Stimulated activated CD4-positive, alpha-beta T cell treated with anti-CD3 and anti-CD28 coated beads, TNF-alpha, amount 100 ng/mL, for 48 hours (primary cell): ENCODE data around the gene THEM5.
"Not testable (repeated sequence)": the region's sequence is repeated elsewhere in the genome, so short reads cannot be mapped to it uniquely, and the experiment has no call there.

Experiments used
- DNase-seq, 3 donors: peaks; one replicate each; pipeline ENCODE4 v3.0.0-alpha.2; 2020; ENCODE audit warnings: low read depth in 3 of 3

THEM5 gene

GRCh38 chr1:151867765-151868411 is 14.4 kb upstream of the THEM5 start:
- DNase-seq = no peak

- DNase-seq = no peak
Observed at GRCh38 chr1:151867321-151867720, 13.8 kb upstream of the THEM5 start.

GRCh38 chr1:151864411-151864810 is 10.9 kb upstream of the THEM5 start:
- no peak for DNase-seq

- DNase-seq = no peak
Observed at GRCh38 chr1:151862604-151863003, 9.1 kb upstream of the THEM5 start.

- DNase-seq = no peak
Observed at GRCh38 chr1:151860504-151861187, 7.1 kb upstream of the THEM5 start.

GRCh38 chr1:151859891-151860293 is 6.4 kb upstream of the THEM5 start:
- no peak for DNase-seq

- DNase-seq = no peak
Observed at GRCh38 chr1:151858886-151859665, 5.6 kb upstream of the THEM5 start.

GRCh38 chr1:151858030-151858746 is 4.7 kb upstream of the THEM5 start:
- no peak for DNase-seq

GRCh38 chr1:151855933-151856332 is 2.4 kb upstream of the THEM5 start:
- no peak for DNase-seq

GRCh38 chr1:151855516-151855915 is 2.0 kb upstream of the THEM5 start:
- not testable (repeated sequence) for DNase-seq

GRCh38 chr1:151854658-151855057 is 1.1 kb upstream of the THEM5 start:
- DNase-seq = no peak

- no peak for DNase-seq
Observed at GRCh38 chr1:151852733-151853132, 779 bp downstream of the THEM5 start.

- DNase-seq = no peak
Observed at GRCh38 chr1:151851886-151852285, 1.6 kb downstream of the THEM5 start.

- no peak for DNase-seq
Observed at GRCh38 chr1:151849871-151850270, 3.6 kb downstream of the THEM5 start.

- no peak for DNase-seq
Observed at GRCh38 chr1:151849126-151849525, 4.4 kb downstream of the THEM5 start.

GRCh38 chr1:151847867-151848596 is 5.5 kb downstream of the THEM5 start:
- no peak for DNase-seq

- no peak for DNase-seq
Observed at GRCh38 chr1:151846686-151847237, 6.8 kb downstream of the THEM5 start.

GRCh38 chr1:151846062-151846568 is 7.4 kb downstream of the THEM5 start:
- DNase-seq = no peak

- DNase-seq = no peak
Observed at GRCh38 chr1:151843398-151843797, 10.1 kb downstream of the THEM5 start.

- no peak for DNase-seq
Observed at GRCh38 chr1:151841141-151841540, 12.4 kb downstream of the THEM5 start.

GRCh38 chr1:151840421-151840820 is 13.1 kb downstream of the THEM5 start:
- no peak for DNase-seq
